PC-3 (cell line): Measurements from ENCODE around the gene FTHL17. TPM values are rescaled to one million over a fixed set of nuclear protein-coding genes. Genes with fewer than 3 reads are reported as not detected.

Experiments
- ATAC-seq: fragments of 200-7000 bp; cut with Tn5 transposase; 2 replicates; pipeline ENCODE4 v1.9.1; 2020; ENCODE audit warnings: mild to moderate bottlenecking, moderate library complexity
- BruUV-seq: library from RNA; stranded (reverse); fragments of 400-500 nt; replicated peaks from 2 replicates; lab custom pipeline; 2021; lab: Mats Ljungman, UMichigan
- CTCF ChIA-PET: fragments of 300-600 bp; sonication (Branson Sonifier 250); formaldehyde crosslinking; loops from one replicate; lab custom pipeline; 2022; ENCODE audit warnings: antibody characterized with exemption; lab: Charles Lee
- POLR2A ChIA-PET: fragments of 300-600 bp; sonication (Branson Sonifier 250); formaldehyde crosslinking; loops from one replicate; lab custom pipeline; 2022; ENCODE audit warnings: antibody characterized with exemption; ENCODE audit not compliant: unreplicated experiment; lab: Charles Lee
- DNase-seq: peaks from one replicate; pipeline ENCODE4 v3.0.0-alpha.2; 2015
- H2AFZ ChIP-seq: fragments of 300-600 bp; sonication (generic); 2 replicates; pipeline ENCODE4 v1.6.0; 2016; ENCODE audit warnings: antibody characterized with exemption, low read length
- H3F3A ChIP-seq: fragments of 300-600 bp; sonication (generic); one replicate; pipeline ENCODE4 v1.6.0; 2017; ENCODE audit warnings: antibody characterized with exemption, low read length, control low read depth, mild to moderate bottlenecking; ENCODE audit not compliant: unreplicated experiment
- H3K27ac ChIP-seq: fragments of 300-600 bp; sonication (generic); 2 replicates; pipeline ENCODE4 v1.5.1; 2016; ENCODE audit warnings: mild to moderate bottlenecking, low read length
- H3K27me3 ChIP-seq: fragments of 300-600 bp; sonication (generic); 2 replicates; pipeline ENCODE4 v1.6.1; 2016; ENCODE audit warnings: low read length, mixed read lengths
- H3K36me3 ChIP-seq: fragments of 300-600 bp; sonication (generic); 2 replicates; pipeline ENCODE4 v1.6.1; 2016; ENCODE audit warnings: low read depth, mixed run types, low read length, mixed read lengths
- H3K4me1 ChIP-seq: fragments of 300-600 bp; sonication (generic); 2 replicates; pipeline ENCODE4 v1.5.1; 2016; ENCODE audit warnings: low read length; ENCODE audit not compliant: insufficient read depth
- H3K4me2 ChIP-seq: fragments of 300-600 bp; sonication (generic); 2 replicates; pipeline ENCODE4 v1.6.0; 2016; ENCODE audit warnings: low read length
- H3K4me3 ChIP-seq: fragments of 300-600 bp; sonication (generic); 2 replicates; pipeline ENCODE4 v1.5.1; 2016; ENCODE audit warnings: mild to moderate bottlenecking, low read length, mixed read lengths
- H3K79me2 ChIP-seq: fragments of 300-600 bp; sonication (generic); 2 replicates; pipeline ENCODE4 v1.6.1; 2017; ENCODE audit warnings: low read length, mixed read lengths
- H3K9ac ChIP-seq: fragments of 300-600 bp; sonication (generic); 2 replicates; pipeline ENCODE4 v1.6.0; 2016; ENCODE audit warnings: mild to moderate bottlenecking, low read length
- H3K9me2 ChIP-seq: fragments of 300-600 bp; sonication (generic); replicated peaks from 2 replicates; pipeline ENCODE4 v1.6.1; 2016; ENCODE audit warnings: mixed run types, low read length, mixed read lengths
- H3K9me3 ChIP-seq: fragments of 300-600 bp; sonication (generic); 2 replicates; pipeline ENCODE4 v1.6.1; 2016; ENCODE audit warnings: low read length, mixed read lengths
- H4K20me1 ChIP-seq: fragments of 300-600 bp; sonication (generic); 2 replicates; pipeline ENCODE4 v1.6.1; 2016; ENCODE audit warnings: low read length, mixed read lengths
- EZH2 ChIP-seq: fragments of 300-600 bp; sonication (generic); IDR thresholded peaks from one replicate; pipeline ENCODE4 v1.6.1; 2017; ENCODE audit warnings: antibody characterized with exemption, mild to moderate bottlenecking, low read length; ENCODE audit not compliant: unreplicated experiment
- EZH2phosphoT487 ChIP-seq: fragments of 300-600 bp; sonication (generic); IDR thresholded peaks from 2 replicates; pipeline ENCODE4 v1.6.1; 2018; ENCODE audit warnings: mild to moderate bottlenecking, antibody characterized with exemption, low read length, borderline replicate concordance
- intact Hi-C: fragments of 100-400 bp; cut with micrococcal nuclease; formaldehyde crosslinking; loops from 2 replicates; pipeline ENCODE4 v1.9.0; 2023
- total RNA-seq: library from RNA; depleted of rRNA; stranded (reverse); fragments of >200 nt; gene quantifications from 2 replicates; pipeline ENCODE4 v1.2.3, GENCODE V29; 2014; rRNA removed
- TF ChIP-seq, protein P1 (sequence below): fragments of 300-600 bp; sonication (generic); conservative IDR thresholded peaks from 2 replicates; pipeline ENCODE4 v1.5.1; 2017; ENCODE audit warnings: antibody characterized with exemption, low read depth, mild to moderate bottlenecking, low read length

Gene FTHL17
- total RNA-seq, 1 experiment from 2014 or later, result not detected

DNA sequence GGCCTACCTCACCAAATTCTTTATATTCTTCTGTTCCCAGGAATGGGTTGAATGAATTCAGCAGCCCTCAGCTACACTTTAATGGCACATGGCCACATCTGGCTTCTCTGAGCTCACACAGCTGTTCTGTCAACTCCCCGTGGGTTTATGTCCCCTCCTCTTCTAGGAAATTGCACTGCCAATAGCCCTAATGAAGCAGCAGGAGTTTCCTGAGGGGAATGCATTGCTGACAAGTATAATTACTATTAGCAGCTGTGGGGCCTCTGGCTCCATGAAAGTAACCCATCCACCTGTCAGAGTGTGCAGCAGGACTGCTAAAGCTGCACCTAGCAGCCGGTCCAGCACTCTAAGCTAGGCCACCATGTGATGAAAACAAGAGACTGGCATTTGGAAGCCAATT, 50.3 kb downstream of the FTHL17 start:
- no peak overlapping the region for H3K4me3 ChIP-seq
- POLR2A ChIA-PET, result no interaction called here
- no peak overlapping the region for H3K27ac ChIP-seq
- intact Hi-C loops, result no loop called here
- ATAC-seq (no peak), DNase-seq (no peak)
- no peaks in the 10 kb centered on the region for H3K9me3 ChIP-seq
- no peaks in the 10 kb centered on the region for H3F3A ChIP-seq
- H3K4me1 ChIP-seq, result no peaks in the 10 kb centered on the region
- H3K9ac ChIP-seq, result no peak overlapping the region
- TF ChIP-seq, protein P1, sequence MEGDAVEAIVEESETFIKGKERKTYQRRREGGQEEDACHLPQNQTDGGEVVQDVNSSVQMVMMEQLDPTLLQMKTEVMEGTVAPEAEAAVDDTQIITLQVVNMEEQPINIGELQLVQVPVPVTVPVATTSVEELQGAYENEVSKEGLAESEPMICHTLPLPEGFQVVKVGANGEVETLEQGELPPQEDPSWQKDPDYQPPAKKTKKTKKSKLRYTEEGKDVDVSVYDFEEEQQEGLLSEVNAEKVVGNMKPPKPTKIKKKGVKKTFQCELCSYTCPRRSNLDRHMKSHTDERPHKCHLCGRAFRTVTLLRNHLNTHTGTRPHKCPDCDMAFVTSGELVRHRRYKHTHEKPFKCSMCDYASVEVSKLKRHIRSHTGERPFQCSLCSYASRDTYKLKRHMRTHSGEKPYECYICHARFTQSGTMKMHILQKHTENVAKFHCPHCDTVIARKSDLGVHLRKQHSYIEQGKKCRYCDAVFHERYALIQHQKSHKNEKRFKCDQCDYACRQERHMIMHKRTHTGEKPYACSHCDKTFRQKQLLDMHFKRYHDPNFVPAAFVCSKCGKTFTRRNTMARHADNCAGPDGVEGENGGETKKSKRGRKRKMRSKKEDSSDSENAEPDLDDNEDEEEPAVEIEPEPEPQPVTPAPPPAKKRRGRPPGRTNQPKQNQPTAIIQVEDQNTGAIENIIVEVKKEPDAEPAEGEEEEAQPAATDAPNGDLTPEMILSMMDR, result no peak
- TF ChIP-seq EZH2phosphoT487 (no peak), EZH2 (no peak)
- no peaks in the 10 kb centered on the region for H4K20me1 ChIP-seq
- H3K4me2 ChIP-seq, result no peak overlapping the region
- no peaks in the 10 kb centered on the region for H3K9me2 ChIP-seq
- BruUV-seq, result no TSS peak
- no peaks in the 10 kb centered on the region for H3K36me3 ChIP-seq
- no peaks in the 10 kb centered on the region for H3K79me2 ChIP-seq
- peaks cover 4% of the 10 kb centered on the region; the same call in 1 of the 2 replicates for H3K27me3 ChIP-seq
- H2AFZ ChIP-seq, result no peak overlapping the region
- CTCF ChIA-PET, result no interaction called here

Other genes with a start within 250 kb of the FTHL17 start
- 14.7 and 18.6 TPM in 2 replicates for gene TAB3, start 182.8 kb downstream of the FTHL17 start, total RNA-seq